Motor neuron (in vitro differentiated cells): Measurements from ENCODE around the gene ABO. TPM values are rescaled to one million over a fixed set of nuclear protein-coding genes. Genes with fewer than 3 reads are reported as not detected.
"Not testable (repeated sequence)": the region's sequence is repeated elsewhere in the genome, so short reads cannot be mapped to it uniquely, and the experiment has no call there.

Experiments
- ATAC-seq, 8 experiments: fragments of 200-7000 bp; cut with Tn5 transposase; replicated peaks in 6 of 8; 2 replicates each; pipeline ENCODE4 v1.8.0; 2021; ENCODE audit warnings: mild to moderate bottlenecking in 8 of 8, moderate library complexity in 8 of 8
- H3K27ac ChIP-seq, 2 donors: fragments of 250-450 bp; sonication (Bioruptor Pico); 2 replicates each; pipeline ENCODE4 v1.9.0; 2021; ENCODE audit warnings: antibody characterized with exemption in 2 of 2, mild to moderate bottlenecking in 2 of 2, moderate library complexity in 1 of 2
- H3K4me1 ChIP-seq, 2 donors: fragments of 250-450 bp; sonication (Bioruptor Pico); replicated peaks in 1 of 2; 2 replicates each; pipeline ENCODE4 v1.6.1; 2021; ENCODE audit warnings: antibody characterized with exemption in 2 of 2, mild to moderate bottlenecking in 2 of 2, moderate library complexity in 1 of 2
- H3K4me3 ChIP-seq, 5 donors: fragments of 250-450 bp; sonication (Bioruptor Pico); 2 replicates each; pipeline ENCODE4 v1.9.0; 2021; ENCODE audit warnings: antibody characterized with exemption in 5 of 5, mild to moderate bottlenecking in 5 of 5, moderate library complexity in 4 of 5
- WGBS, 10 experiments: fragments of 450-650 bp; shearing (Covaris generic); methylation state at CpG; one replicate each; pipeline ENCODE4 v1.0.0; 2022; 5-methylcytosine and 5-hydroxymethylcytosine counted together
- in situ Hi-C, 9 experiments: fragments of 400-800 bp; cut with MboI; loops; one replicate each; pipeline ENCODE4 v1.15.0; 2021; ENCODE audit warnings: low sequenced_read_pairs in 9 of 9, low pct_unique_long_range_greater_than_20kb in 2 of 9; ENCODE audit not compliant: unreplicated experiment in 9 of 9
- total RNA-seq, 8 experiments: library from RNA; unstranded; fragments of 300-600 nt; gene quantifications; 2 replicates each; pipeline versions ENCODE4 v1.2.3 to v1.2.4, GENCODE V29; 2022

Gene ABO
- total RNA-seq, 8 experiments from 2014 or later: under 0.01 to 0.38 (median 0.12) TPM; not detected in 2

GRCh38 chr9:133230093-133230492 is 44.9 kb downstream of the ABO start:
- Histone ChIP-seq H3K4me3 (no peak overlapping the region), H3K27ac (no peak overlapping the region), H3K4me1 (no peaks in the 10 kb centered on the region)
- no peak for ATAC-seq
- 21 to 100% (median 56%) methylated on average over 1 to 5 of the region's 5 CpGs; no CpG with 5 or more reads in 1 of the 10 experiments for WGBS, 10 experiments
- in situ Hi-C loops: no loop called here

GRCh38 chr9:133228474-133229193 is 46.4 kb downstream of the ABO start:
- peak in 3 of 8 experiments; percentile 31 to 66 (median 59) for ATAC-seq
- H3K4me3 ChIP-seq, in situ Hi-C loops, H3K4me1 ChIP-seq, H3K27ac ChIP-seq: not testable (repeated sequence)
- WGBS, 10 experiments: 53 to 90% (median 80%) methylated on average over 1 to 9 of the region's 22 CpGs; no CpG with 5 or more reads in 5 of the 10 experiments

- WGBS, 10 experiments: 60 to 80% (median 75%) methylated on average over 1 to 4 of the region's 8 CpGs; no CpG with 5 or more reads in 7 of the 10 experiments
- H3K4me1 ChIP-seq, in situ Hi-C loops, H3K27ac ChIP-seq, ATAC-seq, H3K4me3 ChIP-seq: not testable (repeated sequence)
These were observed 47.0 kb downstream of the ABO start for GRCh38 chr9:133227996-133228395.

GRCh38 chr9:133227242-133227860 is 47.6 kb downstream of the ABO start:
- no CpG with 5 or more reads among the region's 11 CpGs for WGBS, 10 experiments
- Histone ChIP-seq H3K4me1 (no peaks in the 10 kb centered on the region), H3K4me3 (no peak overlapping the region), H3K27ac (no peak overlapping the region)
- in situ Hi-C loops: no loop called here
- ATAC-seq: no peak

- Histone ChIP-seq H3K4me1 (no peaks in the 10 kb centered on the region), H3K27ac (no peak overlapping the region), H3K4me3 (no peak overlapping the region)
- 67 to 90% (median 80%) methylated on average over 1 to 3 of the region's 25 CpGs; no CpG with 5 or more reads in 7 of the 10 experiments for WGBS, 10 experiments
- no peak for ATAC-seq
- in situ Hi-C loops: no loop called here
These were observed 48.5 kb downstream of the ABO start for GRCh38 chr9:133226219-133227171.

GRCh38 chr9:133225171-133226011 is 49.6 kb downstream of the ABO start:
- Histone ChIP-seq H3K27ac (no peak overlapping the region), H3K4me3 (no peak overlapping the region), H3K4me1 (no peaks in the 10 kb centered on the region)
- WGBS, 10 experiments: 60 to 91% (median 80%) methylated on average over 1 to 4 of the region's 38 CpGs; no CpG with 5 or more reads in 7 of the 10 experiments
- no peak for ATAC-seq
- in situ Hi-C loops: no loop called here

GRCh38 chr9:133224762-133225161 is 50.2 kb downstream of the ABO start:
- in situ Hi-C loops: no loop called here
- Histone ChIP-seq H3K27ac (no peak overlapping the region), H3K4me3 (no peak overlapping the region), H3K4me1 (no peaks in the 10 kb centered on the region)
- ATAC-seq: no peak
- 58 to 90% (median 76%) methylated on average over 3 to 5 of the region's 12 CpGs; no CpG with 5 or more reads in 7 of the 10 experiments for WGBS, 10 experiments

GRCh38 chr9:133223159-133223756 is 51.7 kb downstream of the ABO start:
- WGBS, 10 experiments: 0 to 60% (median 0%) methylated on average over 2 to 5 of the region's 13 CpGs; no CpG with 5 or more reads in 7 of the 10 experiments
- in situ Hi-C loops, H3K4me3 ChIP-seq, H3K4me1 ChIP-seq, H3K27ac ChIP-seq: not testable (repeated sequence)
- ATAC-seq: peak; percentile 19 to 98 (median 88)

GRCh38 chr9:133221994-133222393 is 53.0 kb downstream of the ABO start:
- H3K4me3 ChIP-seq, H3K27ac ChIP-seq, in situ Hi-C loops, H3K4me1 ChIP-seq, ATAC-seq: not testable (repeated sequence)
- 38 to 80% methylated on average over 1 to 2 of the region's 12 CpGs; no CpG with 5 or more reads in 8 of the 10 experiments for WGBS, 10 experiments

GRCh38 chr9:133221177-133221809 is 53.7 kb downstream of the ABO start:
- 50 to 91% (median 60%) methylated on average over 2 to 6 of the region's 12 CpGs; no CpG with 5 or more reads in 5 of the 10 experiments for WGBS, 10 experiments
- H3K4me3 ChIP-seq: no peak overlapping the region
- ATAC-seq: no peak
- in situ Hi-C loops: no loop called here
- no peak overlapping the region for H3K27ac ChIP-seq
- no peaks in the 10 kb centered on the region for H3K4me1 ChIP-seq

- in situ Hi-C loops, H3K27ac ChIP-seq, H3K4me3 ChIP-seq, H3K4me1 ChIP-seq, ATAC-seq: not testable (repeated sequence)
- WGBS, 10 experiments: 13 to 100% (median 67%) methylated on average over 1 to 12 of the region's 19 CpGs; no CpG with 5 or more reads in 1 of the 10 experiments
These were observed 56.7 kb downstream of the ABO start for GRCh38 chr9:133218049-133218975.
